A375 (cell line): Measurements from ENCODE around the gene C17orf50. TPM values are rescaled to one million over a fixed set of nuclear protein-coding genes. Genes with fewer than 3 reads are reported as not detected.

Experiments
- total RNA-seq: library from RNA; depleted of rRNA; stranded (reverse); fragments of >200 nt; shearing (Covaris generic); gene quantifications from 2 replicates; pipeline ENCODE4 v1.2.3, GENCODE V29; 2014; rRNA removed

C17orf50 gene
- total RNA-seq: not detected in 2 replicates

GRCh38 chr17:35760587-35760986 lies at the start of gene C17orf50:
TSS of gene C17orf50 (plus strand) at chr17:35760887. CDS start at chr17:35760942, 55 bp downstream.

GRCh38 chr17:35731239-35731916 lies 29.3 kb upstream of the C17orf50 start, which contains the start of gene RASL10B:
TSS of gene RASL10B (plus strand) at chr17:35731639. CDS start at chr17:35735185, 3,546 bp downstream.

GRCh38 chr17:35752945-35753764 lies 7.5 kb upstream of the C17orf50 start, which contains the start of gene GAS2L2:
TSS of gene GAS2L2 (minus strand) at chr17:35753239. CDS start at chr17:35752850, 389 bp downstream.

GRCh38 chr17:35795007-35795870 lies 34.6 kb downstream of the C17orf50 start, which contains the start of gene MMP28:
TSS of gene MMP28 (minus strand) at chr17:35795641. CDS start at chr17:35795377, 264 bp downstream.

GRCh38 chr17:35808962-35809854 lies 48.5 kb downstream of the C17orf50 start, which contains the start of gene TAF15:
TSS of gene TAF15 (plus strand) at chr17:35809484. CDS start at chr17:35809570, 86 bp downstream.

Other genes with a start within 250 kb of the C17orf50 start
- 0.08 TPM in 1 of 2 replicates, not detected in the other for gene SLFN12L, start 223.2 kb upstream of the C17orf50 start, total RNA-seq
- gene SLFN14, start 200.1 kb upstream of the C17orf50 start, total RNA-seq: not detected in 2 replicates
- 5.6 and 6.7 TPM in 2 replicates for gene PEX12, start 182.3 kb upstream of the C17orf50 start, total RNA-seq
- 57.3 and 60.0 TPM in 2 replicates for gene AP2B1, start 173.6 kb upstream of the C17orf50 start, total RNA-seq
- 0.53 and 0.57 TPM in 2 replicates for gene RASL10B, start 29.2 kb upstream of the C17orf50 start, total RNA-seq
- gene GAS2L2, start 7.6 kb upstream of the C17orf50 start, total RNA-seq: not detected in 2 replicates
- not detected in 2 replicates for gene MMP28, start 34.8 kb downstream of the C17orf50 start, total RNA-seq
- 61.1 and 63.6 TPM in 2 replicates for gene TAF15, start 48.6 kb downstream of the C17orf50 start, total RNA-seq
- not detected in 2 replicates for gene HEATR9, start 108.0 kb downstream of the C17orf50 start, total RNA-seq
- not detected in 2 replicates for gene CCL5, start 119.5 kb downstream of the C17orf50 start, total RNA-seq
- 3.1 and 4.3 TPM in 2 replicates for gene RDM1, start 169.9 kb downstream of the C17orf50 start, total RNA-seq
- gene LYZL6, start 182.8 kb downstream of the C17orf50 start, total RNA-seq: not detected in 2 replicates
- not detected in 2 replicates for gene CCL16, start 220.6 kb downstream of the C17orf50 start, total RNA-seq
- gene CCL14, start 225.8 kb downstream of the C17orf50 start, total RNA-seq: not detected in 2 replicates
- gene CCL15, start 240.7 kb downstream of the C17orf50 start, total RNA-seq: not detected in 2 replicates